Spinal cord (tissue), 10 donors: ENCODE data around the gene PRODH. TPM values are rescaled to one million over a fixed set of nuclear protein-coding genes. Genes with fewer than 3 reads are reported as not detected.
"Not testable (repeated sequence)": the region's sequence is repeated elsewhere in the genome, so short reads cannot be mapped to it uniquely, and the experiment has no call there.

Experiments
- DNase-seq, 6 donors: peaks; one replicate each; pipeline versions ENCODE4 v3.0.0 to v3.0.0-alpha.2; 2013 to 2015; ENCODE audit warnings: low spot score in 6 of 6, low read depth in 4 of 6
- H3K27ac ChIP-seq: one replicate; pipeline ENCODE4 v1.5.1; 2013; ENCODE audit warnings: low read depth, low read length, control low read depth
- H3K27me3 ChIP-seq: one replicate; pipeline ENCODE4 v1.6.1; 2013; ENCODE audit warnings: low read length; ENCODE audit not compliant: control insufficient read depth, insufficient read depth
- H3K36me3 ChIP-seq: one replicate; pipeline ENCODE4 v1.6.1; 2013; ENCODE audit warnings: low read length; ENCODE audit not compliant: control insufficient read depth, insufficient read depth
- H3K4me1 ChIP-seq: one replicate; pipeline ENCODE4 v1.6.1; 2013; ENCODE audit warnings: low read length; ENCODE audit not compliant: control insufficient read depth, insufficient read depth
- H3K4me3 ChIP-seq: one replicate; pipeline ENCODE4 v1.5.1; 2013; ENCODE audit warnings: low read depth, low read length, control low read depth
- H3K9me3 ChIP-seq: one replicate; pipeline ENCODE4 v1.6.1; 2013; ENCODE audit warnings: low read length; ENCODE audit not compliant: control insufficient read depth, insufficient read depth
- WGBS: methylation state at CpG from one replicate; pipeline ENCODE4 v1.1.5; 2013; ENCODE audit warnings: missing lambda C conversion rate; ENCODE audit not compliant: insufficient coverage; 5-methylcytosine and 5-hydroxymethylcytosine counted together
- polyA plus RNA-seq, 2 donors: library from polyadenylated mRNA; unstranded; fragments of 120-200 nt; gene quantifications; one replicate each; pipeline ENCODE4 v1.2.1, GENCODE V29; 2013; ENCODE audit not compliant: insufficient read length in 2 of 2
- total RNA-seq, 2 donors: library from RNA; depleted of rRNA in 1 of 2; stranded (reverse); fragments of 120-200 nt in 1 of 2; fragments of >200 nt in 1 of 2; gene quantifications; one replicate each; pipeline versions ENCODE4 v1.2.3 to v1.2.4, GENCODE V29; 2013 to 2014
- donor health status: healthy.

PRODH gene
- total and polyA plus RNA-seq, 4 donors = 14.4 to 75.3 (median 48.5) TPM

DNA sequence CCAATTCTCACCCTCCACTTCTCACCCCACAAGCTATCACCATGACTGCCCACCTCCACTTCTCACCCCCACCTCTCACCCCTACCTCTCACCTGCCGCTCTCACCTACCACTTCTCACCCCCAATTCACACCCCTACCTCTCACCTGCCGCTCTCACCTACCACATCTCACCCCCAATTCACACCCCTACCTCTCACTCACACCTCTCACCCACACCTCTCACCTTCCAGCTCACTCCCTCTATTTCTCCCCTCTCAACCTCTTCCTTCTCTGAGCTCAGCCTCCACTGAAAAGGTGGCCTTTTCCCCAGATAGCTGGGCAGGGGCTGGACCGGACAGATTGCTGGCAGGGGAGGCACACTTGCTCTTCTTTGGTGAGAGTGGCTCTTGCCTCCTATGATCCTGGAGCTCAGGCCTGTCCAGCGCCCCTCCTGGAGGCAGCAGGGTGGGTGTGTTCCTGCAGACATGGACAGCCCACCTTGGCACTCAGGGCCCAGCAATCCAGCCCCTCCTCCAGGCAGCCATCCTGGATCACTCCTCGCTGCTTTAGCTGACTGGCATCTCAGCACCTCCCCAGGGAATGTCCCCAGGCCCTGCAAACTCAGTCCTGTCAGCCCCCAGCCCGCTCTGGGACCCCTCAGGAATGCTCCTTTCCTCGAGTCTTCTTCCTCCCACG lies 25.7 kb upstream of the PRODH start:
- DNase-seq, H3K36me3 ChIP-seq, H3K9me3 ChIP-seq, H3K4me3 ChIP-seq, H3K27me3 ChIP-seq, H3K27ac ChIP-seq: not testable (repeated sequence)
- peaks cover 34% of the 10 kb centered on the region for H3K4me1 ChIP-seq
- 93% methylated on average over 8 of the region's 8 CpGs for WGBS

DNA sequence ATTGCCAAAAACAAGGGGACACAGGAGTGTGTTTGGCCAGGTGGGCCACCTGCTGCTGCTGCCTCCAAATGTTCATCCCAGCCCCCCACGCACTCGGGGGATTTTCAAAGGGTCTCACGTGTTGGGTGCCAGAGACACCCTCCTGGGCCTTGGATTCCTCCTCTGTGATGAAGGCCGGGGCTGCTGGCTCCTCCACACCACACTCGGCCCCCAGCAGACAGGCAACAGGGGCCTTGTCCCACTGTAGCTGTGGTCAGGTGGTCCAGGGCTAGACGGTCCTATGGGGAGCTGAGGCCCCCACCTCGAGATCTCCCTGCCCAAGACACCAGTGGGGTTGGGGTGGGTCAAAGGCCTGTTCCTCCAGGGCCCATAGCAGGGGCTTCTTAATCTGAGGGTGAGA lies 25.1 kb upstream of the PRODH start:
- not testable (repeated sequence) for H3K9me3 ChIP-seq, H3K27ac ChIP-seq, H3K36me3 ChIP-seq, H3K4me3 ChIP-seq, DNase-seq, H3K27me3 ChIP-seq
- WGBS = 100% methylated on average over 5 of the region's 7 CpGs
- peaks cover 28% of the 10 kb centered on the region for H3K4me1 ChIP-seq

DNA sequence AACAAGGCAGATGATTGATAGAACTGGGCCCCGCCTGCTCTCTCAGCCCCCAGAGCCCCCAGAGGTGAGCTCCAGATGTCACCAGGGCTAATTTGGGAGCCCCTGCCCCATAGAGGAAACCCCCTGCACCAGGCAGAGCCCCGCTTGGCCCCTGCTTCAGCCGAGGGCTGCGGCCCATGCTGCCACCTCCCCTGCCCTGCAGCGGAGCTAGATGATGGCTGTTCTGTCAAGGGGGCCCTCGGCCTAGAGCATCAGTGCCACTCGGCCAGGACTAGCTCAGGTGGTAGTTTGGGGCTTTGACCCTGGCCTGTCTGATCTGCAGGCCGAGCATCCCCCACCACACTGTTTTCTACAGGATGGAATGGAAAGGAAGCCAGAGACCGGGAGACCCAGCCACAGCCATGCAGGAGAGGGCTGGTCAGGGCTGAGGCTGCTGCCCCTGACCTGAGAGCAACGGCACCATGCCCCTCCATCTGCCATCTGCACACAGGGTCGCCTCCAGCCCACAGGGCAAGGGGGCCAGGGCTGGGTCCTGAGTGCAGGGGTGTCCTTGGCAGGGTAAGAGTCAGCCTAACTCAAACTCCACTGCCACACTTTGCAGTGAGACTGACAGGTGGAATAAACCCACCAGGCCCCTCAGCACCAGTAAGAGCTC lies 24.2 kb upstream of the PRODH start:
- not testable (repeated sequence) for H3K36me3 ChIP-seq, H3K9me3 ChIP-seq, H3K27me3 ChIP-seq, H3K4me3 ChIP-seq, H3K27ac ChIP-seq, DNase-seq
- 83% methylated on average over 2 of the region's 11 CpGs for WGBS
- peaks cover 32% of the 10 kb centered on the region for H3K4me1 ChIP-seq

DNA sequence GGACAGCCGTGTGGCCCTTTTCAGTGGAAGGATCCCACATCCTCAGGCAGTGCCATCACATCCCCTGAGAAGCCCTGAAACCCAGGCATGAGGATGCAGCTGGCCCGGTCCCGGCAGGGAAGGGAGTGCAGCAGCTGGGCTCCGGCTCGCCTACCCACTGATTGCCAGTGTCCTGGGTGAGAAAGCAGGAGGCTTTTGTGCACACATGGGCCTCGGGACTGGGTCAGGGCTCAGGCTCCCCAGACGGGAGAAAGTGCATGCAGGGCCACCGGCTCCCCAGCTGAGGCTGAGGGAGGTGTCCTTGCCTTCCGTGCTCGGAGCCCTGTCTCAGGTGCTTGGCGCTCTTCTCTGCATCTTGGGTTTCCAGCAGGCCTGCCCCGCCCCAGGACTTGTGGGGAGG lies 23.6 kb upstream of the PRODH start:
- H3K4me3 ChIP-seq, DNase-seq: not testable (repeated sequence)
- 90% methylated on average over 4 of the region's 12 CpGs for WGBS

DNA sequence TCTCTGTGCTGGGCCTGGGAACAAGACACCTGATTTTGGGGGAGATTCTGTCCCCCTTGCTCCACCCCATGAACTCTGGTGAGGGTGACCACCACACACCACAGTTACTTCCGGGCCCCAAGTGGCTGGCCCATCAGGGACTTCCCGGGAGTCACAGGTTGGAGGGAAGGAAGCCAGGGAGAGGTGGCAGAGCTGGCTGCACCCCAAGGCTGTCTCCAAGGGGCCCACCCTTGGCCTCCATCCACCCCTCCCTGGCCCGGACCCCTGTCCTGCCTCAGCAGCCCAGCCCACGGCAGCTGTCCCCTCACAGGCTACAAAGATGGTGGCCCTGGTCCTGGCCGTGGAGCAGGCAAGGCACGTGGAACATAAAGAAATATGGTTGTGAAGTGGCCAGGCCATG lies 23.2 kb upstream of the PRODH start:
- H3K27ac ChIP-seq, H3K27me3 ChIP-seq, H3K9me3 ChIP-seq, H3K36me3 ChIP-seq, DNase-seq, H3K4me3 ChIP-seq: not testable (repeated sequence)
- WGBS = no CpG with 5 or more reads among the region's 6 CpGs
- H3K4me1 ChIP-seq = peaks cover 26% of the 10 kb centered on the region

More for the DNA sequence above, 23.6 kb upstream of the PRODH start:
- not testable (repeated sequence) for H3K27ac ChIP-seq, H3K27me3 ChIP-seq, H3K36me3 ChIP-seq, H3K9me3 ChIP-seq
- peaks cover 30% of the 10 kb centered on the region for H3K4me1 ChIP-seq

DNA sequence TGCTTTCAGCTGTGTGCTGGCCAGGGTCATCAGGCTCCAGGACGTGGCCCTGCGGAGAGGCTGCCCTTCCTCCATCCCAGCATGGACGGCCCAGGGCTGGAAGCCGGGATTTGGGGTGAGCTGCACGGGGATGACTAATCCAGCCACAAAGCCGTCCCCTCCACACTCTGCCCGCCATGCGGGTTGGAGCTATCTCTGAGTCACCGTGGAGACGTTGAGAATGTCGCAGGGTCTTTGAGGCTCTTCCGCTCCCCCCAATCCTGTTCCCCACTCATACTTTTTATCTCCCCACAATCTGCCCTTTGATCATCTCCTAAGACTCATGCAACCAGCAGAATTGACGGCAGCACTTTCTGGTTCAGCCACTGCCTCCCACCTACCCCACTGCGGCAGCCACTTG lies 22.6 kb upstream of the PRODH start:
- not testable (repeated sequence) for H3K4me3 ChIP-seq, H3K27me3 ChIP-seq, DNase-seq, H3K36me3 ChIP-seq, H3K9me3 ChIP-seq, H3K27ac ChIP-seq
- H3K4me1 ChIP-seq = peaks cover 26% of the 10 kb centered on the region
- WGBS = 59% methylated on average over 12 of the region's 14 CpGs

DNA sequence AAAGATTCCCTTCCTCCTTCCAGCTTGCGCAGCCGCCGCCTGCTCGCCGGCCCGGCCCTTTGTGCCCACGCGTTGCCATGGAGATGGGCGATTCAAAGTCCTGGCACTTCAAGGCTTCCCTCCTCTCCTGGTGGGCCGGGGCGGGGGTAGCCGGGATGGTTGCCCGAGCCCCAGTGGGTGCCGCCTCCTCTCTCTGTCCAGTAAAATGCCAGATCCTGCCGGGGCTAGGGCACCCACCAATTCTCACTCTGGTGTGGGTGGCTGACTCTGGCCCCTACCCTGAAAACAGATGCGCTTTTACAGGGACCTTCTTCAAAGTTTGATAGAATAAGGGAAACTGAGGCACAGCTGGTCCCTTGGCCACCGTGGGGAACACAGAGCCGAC lies 22.2 kb upstream of the PRODH start:
- WGBS = 37% methylated on average over 6 of the region's 18 CpGs
- not testable (repeated sequence) for H3K36me3 ChIP-seq, H3K4me3 ChIP-seq, H3K27ac ChIP-seq, H3K27me3 ChIP-seq, H3K9me3 ChIP-seq
- peak in 3 of 6 donors; percentile 52 to 90 (median 86) for DNase-seq
- peaks cover 26% of the 10 kb centered on the region for H3K4me1 ChIP-seq

DNA sequence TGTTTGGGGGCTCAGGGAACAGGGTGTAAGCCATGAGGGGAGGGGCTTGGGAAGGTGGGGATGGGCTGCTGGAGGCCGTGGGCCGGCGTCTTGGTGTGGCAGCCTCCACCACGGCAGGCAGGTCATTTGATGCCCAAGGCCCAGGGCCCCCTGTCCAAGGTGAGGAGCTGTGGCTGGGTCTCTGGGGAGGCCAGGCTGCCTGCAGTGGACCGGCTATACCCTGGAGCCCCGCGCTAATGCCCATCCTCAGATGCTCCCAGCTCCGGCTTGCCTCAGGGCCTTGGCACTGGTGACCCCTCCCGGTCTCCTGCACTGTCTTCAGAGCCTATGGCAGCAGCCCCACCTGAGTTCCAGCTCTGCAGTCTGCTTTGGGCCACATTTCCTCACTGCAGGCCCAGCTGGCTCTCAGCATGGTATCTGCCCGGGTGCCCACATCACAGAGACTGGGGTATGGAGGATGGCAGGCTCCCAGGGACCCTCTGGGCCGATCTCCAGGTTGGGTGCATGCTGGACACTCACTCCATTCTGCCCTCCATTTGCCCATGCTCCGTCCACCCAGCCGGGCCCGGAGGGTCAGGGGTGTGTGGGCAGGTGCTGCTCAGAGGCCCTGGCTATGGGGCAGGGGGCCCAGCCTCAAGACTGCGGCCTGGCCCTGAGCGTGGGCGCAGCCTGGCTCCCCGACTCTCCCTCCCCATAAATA lies 21.7 kb upstream of the PRODH start:
- H3K4me3 ChIP-seq, H3K27me3 ChIP-seq, H3K27ac ChIP-seq, H3K9me3 ChIP-seq, H3K36me3 ChIP-seq: not testable (repeated sequence)
- DNase-seq = peak in 1 of 6 donors; percentile 33
- H3K4me1 ChIP-seq = peaks cover 26% of the 10 kb centered on the region
- 55% methylated on average over 9 of the region's 18 CpGs for WGBS

DNA sequence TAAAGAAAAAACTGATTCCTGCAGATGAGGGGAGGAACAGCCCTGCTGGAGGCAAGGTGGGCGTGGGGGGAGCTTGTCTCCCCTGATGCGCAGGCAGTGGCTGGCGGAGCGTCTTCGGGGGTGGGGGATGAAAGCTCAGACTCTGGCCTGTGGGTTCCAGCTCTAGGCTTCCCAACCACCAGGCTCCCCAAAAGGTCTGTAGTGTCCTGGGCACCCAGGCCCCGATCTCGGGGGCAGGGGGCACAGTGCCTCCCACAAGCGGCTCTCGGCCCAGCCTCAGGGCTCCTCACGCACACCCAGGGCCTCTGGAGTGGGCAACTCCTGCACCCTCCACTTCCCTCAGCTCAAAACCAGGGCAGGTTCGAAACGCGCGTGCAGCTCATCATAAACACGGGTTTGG lies 20.9 kb upstream of the PRODH start:
- H3K36me3 ChIP-seq, H3K27me3 ChIP-seq, DNase-seq, H3K9me3 ChIP-seq, H3K27ac ChIP-seq, H3K4me3 ChIP-seq: not testable (repeated sequence)
- WGBS = 86% methylated on average over 10 of the region's 15 CpGs
- peaks cover 26% of the 10 kb centered on the region for H3K4me1 ChIP-seq
